GM19238 (cell line): Measurements from ENCODE around the gene AZI2.

ENCODE experiments used
- DNase-seq: peaks from one replicate; pipeline ENCODE4 v3.0.0; 2011; ENCODE audit warnings: low spot score; ENCODE audit not compliant: insufficient read length

Gene AZI2, protein sequence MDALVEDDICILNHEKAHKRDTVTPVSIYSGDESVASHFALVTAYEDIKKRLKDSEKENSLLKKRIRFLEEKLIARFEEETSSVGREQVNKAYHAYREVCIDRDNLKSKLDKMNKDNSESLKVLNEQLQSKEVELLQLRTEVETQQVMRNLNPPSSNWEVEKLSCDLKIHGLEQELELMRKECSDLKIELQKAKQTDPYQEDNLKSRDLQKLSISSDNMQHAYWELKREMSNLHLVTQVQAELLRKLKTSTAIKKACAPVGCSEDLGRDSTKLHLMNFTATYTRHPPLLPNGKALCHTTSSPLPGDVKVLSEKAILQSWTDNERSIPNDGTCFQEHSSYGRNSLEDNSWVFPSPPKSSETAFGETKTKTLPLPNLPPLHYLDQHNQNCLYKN

DNA sequence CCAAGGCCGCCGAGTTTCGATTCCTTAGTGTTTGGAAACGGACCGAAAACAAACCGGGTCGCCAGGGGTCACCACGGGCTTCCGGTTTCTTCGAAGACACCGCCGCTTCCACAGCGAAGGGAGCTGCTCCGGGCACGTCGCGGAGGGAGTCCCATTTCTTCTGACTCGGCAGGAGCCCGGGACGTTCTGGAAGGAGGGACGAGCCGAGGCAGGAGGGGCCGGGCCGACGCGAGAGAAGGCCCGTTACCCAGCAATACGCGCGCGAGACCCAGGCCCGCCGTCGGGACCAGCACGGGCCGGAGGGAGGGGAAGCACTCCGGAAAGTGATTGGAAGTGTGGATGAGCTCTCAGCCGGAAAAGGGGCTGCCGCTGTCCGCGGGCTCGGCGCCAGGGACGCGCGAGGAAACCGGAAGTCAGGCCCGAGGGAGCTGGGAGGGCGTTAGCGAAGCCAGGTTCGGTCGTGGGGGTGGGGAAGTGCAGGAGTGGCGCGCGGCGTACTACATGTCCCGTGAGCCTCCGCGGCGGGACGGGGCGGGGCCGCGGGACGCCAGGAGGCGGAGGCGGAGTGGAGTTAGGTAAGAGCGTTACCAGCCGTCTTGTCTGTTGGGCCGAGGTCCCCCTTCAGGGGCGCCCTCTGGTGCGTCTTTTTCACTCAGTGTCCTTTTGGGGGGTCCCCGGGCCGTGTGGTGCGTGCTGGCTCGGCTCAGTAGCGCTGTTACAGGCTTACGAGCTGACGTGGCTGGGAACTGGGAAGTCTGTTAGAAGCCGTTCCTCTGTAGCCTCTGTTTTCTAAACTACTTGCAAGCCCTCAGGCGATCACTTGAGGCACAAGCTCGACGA lies at the start of gene AZI2, which contains the start of gene ZCWPW2:
Gene AZI2 (minus strand): TSS at position 196 of the 840 bp plus-strand sequence. CDS start 8,207 bp downstream, outside the sequence.
Gene ZCWPW2 (plus strand): TSS at position 93 of the 840 bp plus-strand sequence. CDS start 64,348 bp downstream, outside the sequence.
- peak; percentile 35 for DNase-seq

DNA sequence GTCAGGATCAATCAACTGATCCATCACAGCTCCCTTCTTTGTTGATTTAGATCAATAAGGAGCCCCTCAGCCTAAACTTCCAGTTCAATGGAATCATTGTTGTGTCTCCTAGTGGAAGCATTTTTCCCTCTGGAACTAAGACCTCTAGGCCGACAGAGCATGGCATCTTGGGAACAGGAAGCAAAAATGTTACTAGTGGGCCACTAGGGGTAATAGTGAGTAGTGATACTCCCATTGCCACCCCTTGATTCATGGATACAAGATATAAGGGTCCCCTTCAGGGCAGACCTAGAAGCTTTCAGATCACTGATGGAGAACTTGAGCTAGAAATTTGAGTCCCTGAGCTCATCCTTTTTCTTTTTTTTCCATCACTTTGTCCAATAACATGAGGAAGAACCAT lies 40.4 kb upstream of the AZI2 start:
- DNase-seq: no peak

DNA sequence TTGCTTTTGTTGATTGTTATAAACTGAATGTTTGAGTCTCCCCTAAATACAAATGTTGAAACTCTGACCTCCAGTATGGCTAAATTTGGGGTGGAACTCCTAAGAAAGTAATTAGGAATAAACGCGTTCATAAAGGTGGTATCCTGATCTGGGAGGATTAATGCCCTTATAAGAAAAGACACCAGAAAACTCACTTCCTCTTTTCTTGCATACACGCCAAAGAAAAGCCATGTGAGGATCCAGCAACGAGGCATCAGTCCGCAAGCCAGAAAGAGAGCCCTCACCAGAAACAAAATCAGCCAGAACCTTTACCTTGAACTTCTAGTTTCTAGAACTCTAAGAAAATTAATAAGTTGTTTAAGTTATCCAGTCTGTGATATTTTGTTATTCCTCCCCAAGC lies 37.4 kb upstream of the AZI2 start:
- DNase-seq: no peak

DNA sequence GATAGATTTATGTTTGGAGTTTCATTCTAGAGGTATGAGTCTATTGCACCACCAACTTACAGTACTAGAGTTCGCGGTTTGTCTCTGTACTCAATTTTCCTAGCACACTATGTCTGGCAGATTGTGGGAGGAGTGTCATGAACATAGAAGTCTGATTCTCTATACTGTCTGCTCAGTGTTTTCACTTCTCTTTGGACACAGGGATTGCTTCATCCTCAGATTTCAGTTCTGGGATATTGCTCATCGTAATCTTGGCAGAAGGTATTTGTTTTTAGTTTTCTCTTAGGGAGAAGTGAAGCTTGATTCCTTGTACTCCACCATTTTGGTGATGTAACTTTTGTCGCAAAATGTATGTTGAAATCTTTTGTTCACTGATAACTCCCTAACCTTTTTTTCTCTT lies 27.8 kb upstream of the AZI2 start:
- DNase-seq: no peak

DNA sequence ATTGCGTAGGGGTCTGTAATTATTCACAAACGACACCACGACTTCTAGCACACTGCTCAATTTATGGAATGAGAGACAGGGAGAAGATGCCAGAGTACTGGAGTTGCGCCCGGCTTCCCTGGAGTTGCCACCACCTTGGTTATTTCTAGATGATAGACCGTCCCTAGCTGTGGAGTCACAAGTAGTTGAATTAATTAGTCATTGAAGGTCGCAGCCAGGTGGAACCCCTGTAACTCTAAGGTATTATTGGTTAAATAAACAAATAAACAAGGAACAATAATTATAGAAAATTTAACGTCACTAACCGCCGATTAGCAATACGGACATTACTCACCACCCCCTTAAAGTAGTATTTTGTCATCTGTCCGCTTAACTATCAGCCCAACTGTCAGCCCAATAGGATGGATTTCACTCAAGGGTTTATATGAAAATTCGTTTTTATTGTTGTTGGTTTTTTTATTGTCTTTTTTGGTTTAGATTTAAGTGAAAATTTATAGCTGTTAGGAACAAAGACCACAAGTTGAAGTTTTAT lies 911 bp upstream of the AZI2 start:
- DNase-seq: no peak

DNA sequence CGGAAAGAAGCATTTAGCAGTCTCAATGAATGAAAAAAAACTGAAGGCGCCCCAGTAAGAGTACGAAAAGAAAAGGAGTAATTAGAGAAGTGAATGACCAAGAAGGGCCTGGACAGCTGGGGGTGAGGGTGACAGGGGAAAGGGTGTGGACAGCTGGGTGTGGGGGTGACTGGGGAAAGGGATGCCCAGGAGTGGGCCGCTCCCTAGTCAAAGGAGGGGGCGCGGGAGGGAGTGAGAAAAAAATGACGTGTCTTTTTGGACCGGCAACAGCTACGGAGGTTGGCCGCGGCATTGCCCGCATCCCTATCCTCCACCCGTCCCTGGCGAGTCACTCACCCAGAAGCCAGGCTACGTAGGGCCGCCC lies 377 bp downstream of the AZI2 start:
- DNase-seq: no peak

DNA sequence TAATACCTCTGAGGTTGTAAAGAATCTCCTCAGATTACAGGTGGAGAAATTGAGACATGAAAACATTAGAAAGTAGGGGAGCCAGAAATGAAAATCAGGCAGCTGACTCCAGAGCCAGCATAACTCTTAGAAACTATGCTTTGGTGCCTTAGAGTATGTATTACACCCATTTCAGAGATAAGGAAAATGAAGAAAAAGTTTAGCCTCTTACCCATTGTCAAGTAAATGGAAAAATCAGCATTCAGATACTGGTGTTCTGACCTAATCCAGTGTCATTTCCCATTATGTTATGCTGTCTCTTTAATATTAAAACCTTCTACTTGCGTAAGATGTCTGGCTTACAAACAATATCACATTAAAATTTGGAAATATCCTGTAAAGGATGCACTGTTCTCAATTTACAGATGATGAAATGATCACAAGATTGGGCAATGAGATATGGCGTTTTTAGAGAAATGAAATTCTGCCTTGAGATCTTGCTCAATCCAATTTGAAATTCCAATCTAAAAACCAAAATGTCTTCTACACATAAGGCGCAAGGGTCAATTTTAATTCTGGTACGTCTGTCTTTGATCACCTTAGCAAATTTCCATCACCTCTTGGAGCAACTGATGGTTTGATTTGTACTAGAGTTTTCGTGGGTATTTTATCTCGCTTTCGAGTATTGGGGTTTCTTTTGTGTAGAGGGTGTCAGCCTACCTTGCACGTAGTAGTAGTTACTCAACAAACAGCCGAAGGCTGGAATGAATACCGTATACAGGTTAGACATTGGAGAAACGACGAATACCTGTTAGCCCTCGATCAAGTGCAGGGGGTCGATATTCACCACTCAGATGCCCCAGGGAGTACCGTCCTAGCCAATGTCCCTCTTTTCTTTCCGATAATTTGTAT lies 1.0 kb downstream of the AZI2 start:
- no peak for DNase-seq

DNA sequence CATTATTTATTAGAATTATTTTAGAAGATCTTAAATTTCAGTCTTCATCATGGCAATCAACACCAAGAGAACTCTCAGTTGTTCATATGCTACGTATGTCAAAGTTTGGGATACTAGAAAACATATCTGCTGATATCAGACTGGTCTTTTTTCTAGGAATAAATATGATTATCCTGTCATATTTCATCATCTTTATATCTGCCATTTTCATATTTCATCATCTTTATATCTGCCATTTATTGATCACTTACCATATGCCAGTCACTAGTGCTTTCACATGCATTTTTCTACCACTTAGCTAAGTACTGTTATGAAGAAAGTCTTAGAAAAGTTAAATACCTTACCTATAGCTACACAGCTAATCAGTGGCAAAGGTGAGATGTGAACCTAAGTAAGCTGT lies 2.9 kb downstream of the AZI2 start:
- no peak for DNase-seq

DNA sequence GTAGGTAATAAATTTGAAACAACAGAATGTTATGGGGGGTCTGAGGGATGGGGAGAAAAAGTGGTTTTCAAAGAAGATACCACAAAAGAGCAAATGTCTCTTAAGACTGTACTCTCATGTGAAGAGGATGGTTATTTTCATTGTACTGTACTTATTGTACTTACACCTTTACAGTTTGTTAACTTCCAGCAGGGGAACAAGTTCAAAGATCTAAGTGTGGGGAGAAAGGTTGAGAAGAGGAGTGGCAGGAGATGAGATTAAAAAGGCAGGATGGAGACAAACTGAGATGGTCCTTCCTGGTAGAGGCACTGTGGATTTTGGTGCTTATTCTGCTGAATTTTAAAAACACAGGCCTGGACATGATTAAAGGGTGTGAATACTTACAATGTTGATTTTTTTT lies 5.5 kb downstream of the AZI2 start:
- DNase-seq: no peak

DNA sequence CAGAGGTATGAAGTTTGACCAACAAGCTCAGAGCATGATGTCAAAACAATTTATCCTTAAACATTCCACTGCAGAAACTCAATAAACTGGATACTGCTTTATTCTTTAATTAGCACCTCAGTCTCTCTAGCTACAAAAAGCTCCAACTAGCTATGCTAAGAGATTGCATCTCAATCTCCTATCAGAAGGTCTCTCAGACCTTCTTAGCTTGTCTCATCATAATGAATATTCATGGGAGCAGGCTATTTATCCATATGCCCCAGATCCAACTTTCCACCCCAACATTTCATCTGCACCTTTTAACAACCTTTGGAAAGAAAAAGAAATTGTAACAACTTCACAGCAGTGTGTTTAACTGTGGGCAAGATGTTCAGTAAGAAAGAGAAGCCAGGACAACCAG lies 11.4 kb downstream of the AZI2 start:
- DNase-seq: no peak

DNA sequence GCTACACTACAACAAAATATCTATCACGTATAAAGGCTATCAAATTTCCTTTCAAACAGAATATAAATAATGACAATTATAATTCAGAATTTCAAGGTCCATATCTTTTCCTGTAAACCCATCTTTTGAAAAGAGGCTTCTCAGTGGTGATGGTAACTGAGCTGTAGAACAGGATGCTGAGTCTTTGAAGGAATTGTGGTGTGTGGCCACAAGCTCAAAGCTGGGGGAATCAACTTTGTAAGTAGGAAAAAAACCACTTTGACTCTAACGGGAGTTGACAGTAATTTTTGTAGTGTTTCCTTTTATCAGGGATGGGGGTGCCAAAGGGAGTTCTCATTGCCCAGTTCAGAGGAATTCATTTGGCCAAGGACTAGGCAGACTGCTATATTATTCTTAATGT lies 13.4 kb downstream of the AZI2 start:
- DNase-seq: no peak

DNA sequence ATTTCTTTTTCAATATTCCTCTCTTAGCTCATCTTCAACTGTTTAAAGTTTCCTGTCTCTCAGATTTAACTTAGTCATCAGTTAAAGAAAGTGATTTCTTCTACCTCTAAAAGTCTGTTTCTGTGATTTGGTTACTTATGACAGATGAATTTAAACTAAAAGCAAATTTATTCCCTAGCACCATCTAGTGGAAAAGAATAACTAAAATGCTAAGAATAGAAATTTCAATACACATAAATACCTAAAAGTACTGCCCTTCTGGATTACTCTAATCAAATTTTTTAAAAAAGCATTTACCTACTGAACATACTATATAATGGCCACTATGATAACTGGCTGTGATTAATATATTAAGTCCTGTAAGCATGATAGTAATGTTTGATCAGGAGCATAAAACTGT lies 14.1 kb downstream of the AZI2 start:
- DNase-seq: no peak

DNA sequence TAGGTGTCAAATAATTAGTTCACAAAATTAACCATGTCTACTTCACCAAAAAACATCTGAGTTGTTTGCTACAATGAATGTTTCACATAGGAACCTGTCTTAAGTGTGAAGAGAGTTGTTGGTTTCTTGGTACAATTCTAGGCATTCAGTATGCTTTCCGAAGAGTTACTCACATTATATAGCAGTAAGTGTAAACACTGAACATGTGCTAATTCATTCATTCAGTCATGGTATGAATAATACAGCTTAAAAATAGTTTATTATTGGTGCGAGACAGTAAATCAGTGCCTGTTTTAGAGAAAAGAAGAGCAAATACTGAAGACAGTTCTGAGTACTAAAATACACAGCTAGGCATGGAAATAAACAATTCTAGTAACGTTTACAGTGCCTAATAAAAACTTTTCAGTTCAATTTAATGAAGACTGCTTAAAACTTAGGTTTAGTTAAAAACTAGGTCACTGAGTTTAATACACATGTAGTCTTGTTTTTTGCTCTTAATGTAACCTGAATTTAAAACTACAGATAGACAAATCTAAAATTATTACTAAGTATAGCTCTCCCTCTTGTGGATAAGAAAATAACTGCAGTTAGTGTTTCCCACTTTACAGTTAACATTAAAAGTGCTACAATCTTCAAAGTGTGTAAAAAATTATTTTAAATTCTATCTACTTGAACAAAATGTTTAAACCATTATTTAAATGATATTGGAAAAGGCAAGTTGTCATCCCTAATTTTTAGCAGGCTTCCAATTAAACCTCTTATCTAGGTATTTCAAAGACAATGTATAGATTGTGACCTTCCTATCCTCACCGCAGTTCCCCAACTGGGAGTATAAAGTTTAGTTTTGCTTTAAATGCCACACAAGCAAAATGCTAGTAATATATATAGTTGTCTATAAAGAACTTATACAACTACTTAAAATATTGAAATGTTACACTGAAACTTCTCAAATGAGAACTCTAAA lies 20.2 kb downstream of the AZI2 start:
- DNase-seq: no peak

DNA sequence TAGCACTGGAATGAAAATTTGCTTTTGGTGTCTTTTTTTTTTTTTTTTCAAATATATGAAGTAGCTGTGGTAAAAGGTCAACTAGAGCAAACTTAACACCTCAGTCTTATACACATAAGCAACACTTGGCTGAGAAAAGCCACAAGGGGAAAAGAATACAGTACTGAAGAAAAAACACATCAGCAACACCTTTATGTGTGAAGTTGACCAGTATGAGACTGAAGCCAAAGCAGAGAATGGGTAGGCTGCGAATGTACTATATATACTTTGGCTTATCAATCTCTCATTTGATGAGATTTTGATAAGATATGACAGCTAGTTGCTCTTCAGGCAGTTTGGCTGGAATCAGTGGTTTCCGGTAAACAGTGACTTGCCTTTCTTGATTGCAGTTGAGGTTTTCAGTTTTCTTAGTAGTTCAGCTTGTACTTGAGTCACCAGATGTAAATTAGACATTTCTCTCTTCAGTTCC lies 22.1 kb downstream of the AZI2 start:
- DNase-seq: no peak

DNA sequence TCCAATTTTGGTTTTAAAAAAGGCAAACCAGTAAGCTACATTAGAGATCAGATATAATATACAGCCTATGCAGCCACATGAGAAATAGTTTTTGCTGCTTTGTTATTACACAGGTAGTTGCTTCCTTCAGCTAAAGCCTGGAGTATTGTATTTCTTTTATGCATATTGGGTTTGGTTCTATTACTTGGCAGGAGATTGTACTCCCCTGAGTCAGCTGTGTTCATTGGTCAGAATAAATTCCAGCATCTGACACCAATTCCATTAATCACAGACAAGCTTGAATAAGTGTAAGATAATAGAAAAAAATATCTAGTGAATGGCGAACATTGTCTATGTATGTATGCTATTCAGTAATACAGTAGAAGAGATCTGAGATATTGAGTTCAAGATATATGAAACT lies 26.2 kb downstream of the AZI2 start:
- no peak for DNase-seq

DNA sequence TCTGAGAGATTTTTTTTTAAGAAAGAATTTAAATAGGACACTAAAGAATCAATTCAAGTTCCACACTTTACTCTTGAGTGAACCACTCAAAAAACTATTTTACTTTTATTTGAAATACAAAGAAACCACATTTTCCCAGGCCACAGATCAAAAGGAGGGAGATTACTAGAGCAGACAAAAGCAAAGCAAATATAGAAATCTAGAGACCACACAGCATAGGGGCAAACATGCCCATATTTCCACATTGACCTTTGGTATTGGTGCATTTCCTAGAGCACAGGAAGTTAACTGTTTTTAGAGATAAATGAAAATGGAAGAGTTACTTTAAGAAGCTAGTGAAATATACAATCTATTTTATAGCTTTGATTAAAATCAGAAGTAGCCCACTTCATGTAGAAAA lies 27.6 kb downstream of the AZI2 start:
- no peak for DNase-seq

DNA sequence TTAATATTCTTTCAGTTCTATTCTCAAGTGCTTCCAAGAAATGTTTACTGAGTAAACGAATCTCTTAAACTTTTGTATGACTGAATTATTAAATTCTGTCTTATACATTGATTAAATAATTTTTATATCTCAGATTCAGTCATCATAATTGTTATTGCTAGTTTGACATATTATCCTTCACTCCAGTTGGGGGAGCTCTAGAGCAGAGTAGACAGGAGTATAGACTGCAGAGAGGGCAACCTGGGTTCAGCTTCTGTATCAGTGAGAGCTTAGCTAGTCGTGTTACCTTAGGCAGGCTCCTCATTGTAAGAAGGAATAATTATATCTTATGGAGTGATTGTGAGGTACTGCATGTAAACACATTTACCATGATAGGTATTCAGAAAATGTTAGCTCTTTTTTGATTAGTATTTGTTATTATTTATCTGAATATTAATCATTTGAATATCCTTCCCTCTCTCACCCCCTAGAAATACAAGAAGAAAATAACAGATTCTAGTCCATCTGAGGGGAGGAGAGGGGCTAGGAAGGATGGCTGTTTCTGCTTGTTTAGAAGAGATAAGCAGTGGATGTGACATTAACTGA lies 31.1 kb downstream of the AZI2 start:
- peak; percentile 3 for DNase-seq

DNA sequence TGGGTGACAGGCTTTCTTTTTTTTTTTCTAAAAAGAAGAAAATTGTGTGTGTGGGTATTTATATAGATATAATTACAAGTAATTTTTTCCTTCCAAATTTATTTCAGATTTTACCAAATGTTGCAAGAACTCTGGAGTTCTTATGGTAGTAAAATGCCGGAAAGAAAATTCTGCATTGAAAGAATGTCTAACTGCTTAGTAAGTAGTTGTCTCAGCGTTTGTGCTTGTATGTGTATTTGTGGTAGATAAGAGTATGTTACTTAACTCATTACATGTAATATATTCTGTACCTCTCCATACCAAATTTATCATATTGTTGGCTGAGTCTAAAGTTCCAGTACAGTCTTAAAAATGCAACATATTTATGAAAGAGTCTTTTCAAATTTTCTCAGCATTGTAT lies 32.4 kb downstream of the AZI2 start:
- DNase-seq: no peak

DNA sequence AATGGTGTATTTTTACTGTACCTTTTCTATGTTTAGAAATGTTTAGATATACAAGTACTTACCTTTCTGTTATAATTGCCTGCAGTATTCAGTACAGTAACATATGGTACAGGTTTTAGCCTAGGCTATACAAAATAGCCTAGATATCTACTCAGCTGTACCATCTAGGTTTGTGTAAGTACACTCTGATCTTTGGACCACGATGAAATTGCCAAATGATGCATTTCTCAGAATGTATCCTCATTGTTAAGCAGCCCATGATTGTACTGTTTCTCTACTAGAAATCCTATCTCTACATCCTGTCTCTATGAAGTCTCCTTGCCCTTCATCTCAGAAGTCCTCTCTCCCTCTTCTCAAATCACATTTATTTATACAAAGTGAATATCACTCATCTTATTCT lies 32.9 kb downstream of the AZI2 start:
- no peak for DNase-seq

DNA sequence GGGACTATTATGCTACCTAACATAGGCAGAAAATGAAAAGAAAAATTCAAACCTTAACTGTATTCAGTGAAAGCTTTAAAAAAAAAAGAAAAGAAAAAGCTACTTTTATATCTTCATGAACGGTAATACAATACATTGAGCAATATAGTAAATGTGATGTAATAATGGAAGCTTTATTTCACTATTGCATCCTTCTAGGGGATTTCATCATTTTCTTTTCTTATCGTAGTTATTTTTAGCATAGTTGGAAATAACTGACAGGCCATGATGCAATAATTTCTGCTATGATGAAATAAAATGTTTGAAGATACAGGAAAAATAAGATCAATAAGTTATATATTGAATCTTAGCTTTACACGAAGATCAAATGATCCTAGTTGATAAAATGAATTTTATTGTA lies 40.4 kb downstream of the AZI2 start:
- no peak for DNase-seq
